Endothelial cell of umbilical vein (primary cell): ENCODE results near the gene RGSL1. TPM values are rescaled to one million over a fixed set of nuclear protein-coding genes. Genes with fewer than 3 reads are reported as not detected.

Source experiments
- BruUV-seq: library from RNA; stranded (reverse); fragments of 400-500 nt; replicated peaks from 2 replicates; lab custom pipeline; 2021; lab: Mats Ljungman, UMichigan
- CTCF ChIA-PET: fragments of 300-600, 350-600 bp; sonication (Branson Sonifier 250); formaldehyde crosslinking; loops from one replicate; lab custom pipeline; 2021; ENCODE audit warnings: antibody characterized with exemption, inconsistent platforms; lab: Charles Lee
- POLR2A ChIA-PET: fragments of 300-600, 350-600 bp; sonication (Branson Sonifier 250); formaldehyde crosslinking; loops from one replicate; lab custom pipeline; 2021; ENCODE audit warnings: antibody characterized with exemption, inconsistent platforms; lab: Charles Lee
- DNase-seq: peaks from one replicate; pipeline ENCODE4 v3.0.0-alpha.2; 2011; ENCODE audit warnings: low read depth, low spot score
- FAIRE-seq: peaks from 2 replicates; lab custom pipeline; 2011; peaks lifted over from hg19 to GRCh38; lab: Jason Lieb, UNC
- H2AFZ ChIP-seq: 2 replicates; pipeline ENCODE4 v1.6.0; 2012; ENCODE audit warnings: low read depth, low read length, control low read depth, inconsistent platforms
- H3K27ac ChIP-seq: 2 replicates; pipeline ENCODE4 v1.5.1; 2011; ENCODE audit warnings: low read depth, mild to moderate bottlenecking, control low read depth, low read length, moderate library complexity; ENCODE audit not compliant: insufficient read depth
- H3K27me3 ChIP-seq, 2 experiments: 2 replicates each; pipeline versions ENCODE4 v1.6.0 to v1.6.1; 2011; ENCODE audit warnings: low read length in 2 of 2, mixed read lengths in 1 of 2; ENCODE audit not compliant: control insufficient read depth in 2 of 2, insufficient read depth in 2 of 2
- H3K36me3 ChIP-seq, 2 experiments: 2 replicates in 1 of 2; 3 replicates in 1 of 2; pipeline ENCODE4 v1.5.1; 2011; ENCODE audit warnings: low read length in 2 of 2, mild to moderate bottlenecking in 1 of 2, moderate library complexity in 1 of 2; ENCODE audit not compliant: control insufficient read depth in 2 of 2, insufficient read depth in 2 of 2; ENCODE audit errors: extremely low read depth in 1 of 2
- H3K4me1 ChIP-seq: 3 replicates; pipeline ENCODE4 v1.5.1; 2011; ENCODE audit warnings: mild to moderate bottlenecking, low read length; ENCODE audit not compliant: control insufficient read depth, insufficient read depth; ENCODE audit errors: extremely low read depth
- H3K4me2 ChIP-seq: 2 replicates; pipeline ENCODE4 v1.6.1; 2011; ENCODE audit warnings: low read length, control low read depth, mixed read lengths; ENCODE audit not compliant: insufficient read depth
- H3K4me3 ChIP-seq, 3 experiments: fragments of 200-600 bp in 1 of 3; sonication (generic), shearing (Covaris generic) in 1 of 3; replicated peaks in 1 of 3; 2 replicates each; pipeline ENCODE4 v1.5.1; 2011 to 2016; ENCODE audit warnings: control low read depth in 3 of 3, low read length in 3 of 3, mild to moderate bottlenecking in 2 of 3, inconsistent platforms in 1 of 3, low read depth in 1 of 3, moderate library complexity in 1 of 3; ENCODE audit not compliant: insufficient read depth in 1 of 3
- H3K79me2 ChIP-seq: 2 replicates; pipeline ENCODE4 v1.6.0; 2012; ENCODE audit warnings: low read length, inconsistent platforms; ENCODE audit not compliant: control insufficient read depth, insufficient read depth
- H3K9ac ChIP-seq: replicated peaks from 2 replicates; pipeline ENCODE3; 2011; ENCODE audit warnings: low read length, control low read depth; ENCODE audit not compliant: insufficient read depth; ENCODE audit errors: extremely low read depth
- H3K9me1 ChIP-seq: replicated peaks from 3 replicates; pipeline ENCODE4 v1.6.0; 2011; ENCODE audit warnings: mild to moderate bottlenecking, low read length; ENCODE audit not compliant: control insufficient read depth, insufficient read depth; ENCODE audit errors: extremely low read depth
- H3K9me3 ChIP-seq: replicated peaks from 2 replicates; pipeline ENCODE4 v1.5.1; 2012; ENCODE audit warnings: low read length, inconsistent platforms; ENCODE audit not compliant: control insufficient read depth, insufficient read depth
- H4K20me1 ChIP-seq: replicated peaks from 2 replicates; pipeline ENCODE3; 2011; ENCODE audit warnings: mild to moderate bottlenecking, low read length; ENCODE audit not compliant: control insufficient read depth, insufficient read depth; ENCODE audit errors: extremely low read depth
- EZH2 ChIP-seq: IDR thresholded peaks from 2 replicates; pipeline ENCODE4 v1.6.1; 2012; ENCODE audit warnings: borderline replicate concordance, low read depth, mild to moderate bottlenecking, moderate library complexity, low read length, inconsistent platforms; ENCODE audit not compliant: severe bottlenecking
- FOS ChIP-seq: IDR thresholded peaks from 2 replicates; pipeline ENCODE4 v1.6.1; 2011; ENCODE audit warnings: mild to moderate bottlenecking, low read length, moderate library complexity, borderline replicate concordance; ENCODE audit not compliant: insufficient read depth
- GATA2 ChIP-seq: IDR thresholded peaks from 2 replicates; pipeline ENCODE4 v1.7.0; 2011; ENCODE audit warnings: low read depth, mild to moderate bottlenecking, moderate library complexity, mixed read lengths, low read length; ENCODE audit not compliant: insufficient read length, insufficient read depth
- JUN ChIP-seq: IDR thresholded peaks from 2 replicates; pipeline ENCODE4 v1.6.1; 2011; ENCODE audit warnings: borderline replicate concordance, low read depth; ENCODE audit not compliant: insufficient read length, insufficient read depth
- MYC ChIP-seq: IDR thresholded peaks from one replicate; pipeline ENCODE4 v1.6.1; 2011; ENCODE audit warnings: mild to moderate bottlenecking, low read depth, low read length
- POLR2A ChIP-seq: IDR thresholded peaks from 2 replicates; pipeline ENCODE4 v1.6.1; 2012; ENCODE audit warnings: low read depth, mild to moderate bottlenecking, control low read depth, low read length
- POLR2AphosphoS5 ChIP-seq: IDR thresholded peaks from 2 replicates; pipeline ENCODE4 v1.6.1; 2012; ENCODE audit warnings: low read depth, mild to moderate bottlenecking, control low read depth, low read length, moderate library complexity; ENCODE audit not compliant: insufficient read depth
- dilution Hi-C: fragments of 300-500 bp; cut with MboI; formaldehyde crosslinking; loops from one replicate; pipeline ENCODE4 v1.15.0; 2019; ENCODE audit warnings: low sequenced_read_pairs; ENCODE audit not compliant: extremely low pct_ligation_motif_present
- intact Hi-C: fragments of 100-400 bp; cut with micrococcal nuclease; formaldehyde crosslinking; loops from one replicate; pipeline ENCODE4 v1.10.0; 2022
- polyA plus RNA-seq, 4 experiments: library from polyadenylated mRNA; depleted of rRNA in 3 of 4; stranded (reverse) in 3 of 4; unstranded in 1 of 4; fragments of >200 nt; gene quantifications; 2 replicates each; pipeline versions ENCODE4 v1.2.1 to v1.2.3, GENCODE V29; 2011 to 2012; ENCODE audit warnings: missing spikeins in 1 of 4
- total RNA-seq: library from RNA; stranded (reverse); gene quantifications from 2 replicates; pipeline ENCODE4 v1.2.3, GENCODE V29; 2021
- TF ChIP-seq, protein P1 (sequence below): IDR thresholded peaks from 2 replicates; pipeline ENCODE4 v1.6.1; 2011; ENCODE audit not compliant: insufficient read depth, insufficient read length
- TF ChIP-seq, protein P2 (sequence below), 2 donors: IDR thresholded peaks; 1 replicate in 1 of 2; 2 replicates in 1 of 2; pipeline ENCODE4 v1.5.1; 2011; ENCODE audit warnings: low read length in 2 of 2, mild to moderate bottlenecking in 2 of 2, moderate library complexity in 2 of 2, control low read depth in 1 of 2, inconsistent platforms in 1 of 2, low read depth in 1 of 2; ENCODE audit not compliant: insufficient read depth in 1 of 2; ENCODE audit errors: extremely low read depth in 1 of 2

RGSL1 gene
- total and polyA plus RNA-seq, 2 donors (not counting 3 experiments of a cell fraction or from before 2014, with no cell fraction given), result not detected

DNA sequence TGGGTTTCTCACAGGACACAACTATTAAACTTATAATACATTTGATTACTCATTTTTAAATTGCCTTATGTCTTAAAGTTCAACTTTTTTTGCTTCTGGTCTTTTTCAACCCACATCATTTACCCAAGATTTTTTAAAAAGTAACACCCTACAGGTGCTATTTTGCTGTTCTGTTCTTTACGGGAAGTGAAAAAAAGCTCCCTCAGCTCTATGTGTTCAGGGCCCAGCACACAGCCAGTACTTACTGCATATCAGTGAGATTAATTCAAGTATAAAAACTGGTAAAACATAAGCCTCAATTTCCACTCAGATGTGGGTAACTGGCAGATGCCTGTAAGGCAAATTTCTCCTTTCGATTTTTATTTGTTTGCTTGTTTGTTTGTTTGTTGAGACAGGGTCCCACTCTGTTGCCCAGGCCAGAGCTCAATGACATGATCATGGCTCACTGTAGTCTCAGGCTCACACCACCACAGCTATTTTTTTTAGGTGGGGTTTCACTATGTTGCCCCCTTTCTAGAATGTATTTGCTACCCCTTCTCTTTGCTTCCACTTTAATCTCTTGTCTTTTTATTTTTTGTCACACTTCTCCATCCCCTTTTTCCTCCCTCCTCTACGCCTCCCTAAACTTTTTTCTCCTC, 118.8 kb downstream of the RGSL1 start:
- Histone ChIP-seq H3K9me1 (no peaks in the 10 kb centered on the region), H4K20me1 (no peaks in the 10 kb centered on the region), H3K4me3 (no peak overlapping the region), H3K27me3 (no peaks in the 10 kb centered on the region), H3K79me2 (no peaks in the 10 kb centered on the region), H3K36me3 (no peaks in the 10 kb centered on the region), H3K27ac (no peak overlapping the region), H3K9me3 (no peaks in the 10 kb centered on the region), H3K4me2 (no peak overlapping the region), H2AFZ (no peak overlapping the region), H3K9ac (no peak overlapping the region), H3K4me1 (no peaks in the 10 kb centered on the region)
- dilution Hi-C loops, result no loop called here
- ChIA-PET CTCF (interaction anchor here (1.1 kb wide), 1 partner anchor 426 kb away, joined by 3 read pairs; no protein-coding TSS in a partner anchor), POLR2A (no interaction called here)
- intact Hi-C loops, result no loop called here
- DNase-seq, result no peak
- BruUV-seq, result no TSS peak
- no peak for TF ChIP-seq FOS
- TF ChIP-seq, protein P1, sequence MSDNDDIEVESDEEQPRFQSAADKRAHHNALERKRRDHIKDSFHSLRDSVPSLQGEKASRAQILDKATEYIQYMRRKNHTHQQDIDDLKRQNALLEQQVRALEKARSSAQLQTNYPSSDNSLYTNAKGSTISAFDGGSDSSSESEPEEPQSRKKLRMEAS, result no peak
- no peak for TF ChIP-seq GATA2
- no peak for TF ChIP-seq MYC
- TF ChIP-seq, protein P2, sequence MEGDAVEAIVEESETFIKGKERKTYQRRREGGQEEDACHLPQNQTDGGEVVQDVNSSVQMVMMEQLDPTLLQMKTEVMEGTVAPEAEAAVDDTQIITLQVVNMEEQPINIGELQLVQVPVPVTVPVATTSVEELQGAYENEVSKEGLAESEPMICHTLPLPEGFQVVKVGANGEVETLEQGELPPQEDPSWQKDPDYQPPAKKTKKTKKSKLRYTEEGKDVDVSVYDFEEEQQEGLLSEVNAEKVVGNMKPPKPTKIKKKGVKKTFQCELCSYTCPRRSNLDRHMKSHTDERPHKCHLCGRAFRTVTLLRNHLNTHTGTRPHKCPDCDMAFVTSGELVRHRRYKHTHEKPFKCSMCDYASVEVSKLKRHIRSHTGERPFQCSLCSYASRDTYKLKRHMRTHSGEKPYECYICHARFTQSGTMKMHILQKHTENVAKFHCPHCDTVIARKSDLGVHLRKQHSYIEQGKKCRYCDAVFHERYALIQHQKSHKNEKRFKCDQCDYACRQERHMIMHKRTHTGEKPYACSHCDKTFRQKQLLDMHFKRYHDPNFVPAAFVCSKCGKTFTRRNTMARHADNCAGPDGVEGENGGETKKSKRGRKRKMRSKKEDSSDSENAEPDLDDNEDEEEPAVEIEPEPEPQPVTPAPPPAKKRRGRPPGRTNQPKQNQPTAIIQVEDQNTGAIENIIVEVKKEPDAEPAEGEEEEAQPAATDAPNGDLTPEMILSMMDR (IDR thresholded peaks at IDR 0.05; ENCODE audit: extremely low read depth in 1 of 2, insufficient read depth in 1 of 2, low read depth in 1 of 2, low read length in 2 of 2), result no peak
- no peak for TF ChIP-seq POLR2AphosphoS5
- no peak for TF ChIP-seq POLR2A
- no peak for TF ChIP-seq EZH2
- TF ChIP-seq JUN, result no peak
- no peak for FAIRE-seq
